ENCODE results near the gene POFUT2. TPM values are rescaled to one million over a fixed set of nuclear protein-coding genes. Genes with fewer than 3 reads are reported as not detected.

Gene POFUT2
- total RNA-seq, 1 donor from 2014 or later = 38.3 TPM

DNA sequence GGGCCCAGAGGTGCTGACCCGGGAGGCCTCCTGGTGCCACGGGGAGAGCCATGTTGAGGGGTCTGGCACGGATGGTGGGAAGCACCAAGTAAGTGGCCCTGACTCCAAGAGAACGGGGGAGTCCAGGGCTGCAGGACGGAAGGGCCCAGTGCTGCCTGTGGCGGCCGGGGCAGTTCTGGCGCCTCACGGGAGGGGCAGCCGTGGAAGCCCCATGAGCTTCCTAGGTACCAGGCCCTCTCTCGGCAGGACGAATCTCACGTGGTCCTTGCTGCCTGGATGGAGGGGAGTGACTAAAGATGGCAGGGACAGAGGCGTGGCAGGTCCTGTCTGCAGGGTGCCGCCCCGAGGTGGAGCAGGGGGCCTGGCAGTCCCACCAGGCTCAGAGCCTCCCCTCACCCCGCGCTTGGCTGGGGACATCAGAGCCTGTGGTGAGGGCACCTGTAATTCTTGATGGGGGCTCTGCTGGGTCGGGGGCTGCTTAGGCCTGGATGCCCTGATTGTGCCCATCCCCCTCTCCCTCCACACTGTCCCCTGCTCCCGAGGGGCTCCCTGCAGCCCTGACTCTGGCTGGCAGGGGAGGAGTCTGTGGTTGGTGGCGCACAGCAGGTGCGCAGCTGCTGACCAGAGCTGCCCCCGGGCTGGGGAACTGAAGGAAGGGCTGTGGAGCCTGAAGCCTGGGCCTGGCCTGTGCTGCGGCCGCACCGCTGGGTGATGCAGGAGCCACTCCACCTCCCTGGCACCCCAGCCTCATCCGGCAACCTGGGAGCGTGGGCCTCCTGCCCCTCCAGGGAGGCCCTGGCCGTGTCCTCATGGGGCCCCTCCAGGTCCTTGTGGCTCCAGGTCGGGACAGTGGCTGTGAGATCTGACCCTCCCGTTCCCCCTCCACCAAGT is 31.4 kb downstream of the POFUT2 start:
- H3K4me3 ChIP-seq = no peak overlapping the region
- TF ChIP-seq POLR2AphosphoS5 (IDR thresholded peaks at IDR 0.05; ENCODE audit: insufficient read depth in 1 of 2, low read depth in 1 of 2) (no peak), POLR2A (IDR thresholded peaks at IDR 0.05) (no peak)
- TF ChIP-seq, protein P1, sequence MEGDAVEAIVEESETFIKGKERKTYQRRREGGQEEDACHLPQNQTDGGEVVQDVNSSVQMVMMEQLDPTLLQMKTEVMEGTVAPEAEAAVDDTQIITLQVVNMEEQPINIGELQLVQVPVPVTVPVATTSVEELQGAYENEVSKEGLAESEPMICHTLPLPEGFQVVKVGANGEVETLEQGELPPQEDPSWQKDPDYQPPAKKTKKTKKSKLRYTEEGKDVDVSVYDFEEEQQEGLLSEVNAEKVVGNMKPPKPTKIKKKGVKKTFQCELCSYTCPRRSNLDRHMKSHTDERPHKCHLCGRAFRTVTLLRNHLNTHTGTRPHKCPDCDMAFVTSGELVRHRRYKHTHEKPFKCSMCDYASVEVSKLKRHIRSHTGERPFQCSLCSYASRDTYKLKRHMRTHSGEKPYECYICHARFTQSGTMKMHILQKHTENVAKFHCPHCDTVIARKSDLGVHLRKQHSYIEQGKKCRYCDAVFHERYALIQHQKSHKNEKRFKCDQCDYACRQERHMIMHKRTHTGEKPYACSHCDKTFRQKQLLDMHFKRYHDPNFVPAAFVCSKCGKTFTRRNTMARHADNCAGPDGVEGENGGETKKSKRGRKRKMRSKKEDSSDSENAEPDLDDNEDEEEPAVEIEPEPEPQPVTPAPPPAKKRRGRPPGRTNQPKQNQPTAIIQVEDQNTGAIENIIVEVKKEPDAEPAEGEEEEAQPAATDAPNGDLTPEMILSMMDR (IDR thresholded peaks at IDR 0.05) = no peak
- no peaks in the 10 kb centered on the region for H3K4me1 ChIP-seq
- H3K27me3 ChIP-seq = no peaks in the 10 kb centered on the region
- intact Hi-C loops (cut with DNase I) = no loop called here
- peak in 1 of 2 donors; percentile 75 for DNase-seq (ENCODE audit: extremely low spot score in 2 of 2)
- H3K36me3 ChIP-seq = no peaks in the 10 kb centered on the region
- no peak overlapping the region for H3K27ac ChIP-seq
- H3K9me3 ChIP-seq = no peaks in the 10 kb centered on the region

DNA sequence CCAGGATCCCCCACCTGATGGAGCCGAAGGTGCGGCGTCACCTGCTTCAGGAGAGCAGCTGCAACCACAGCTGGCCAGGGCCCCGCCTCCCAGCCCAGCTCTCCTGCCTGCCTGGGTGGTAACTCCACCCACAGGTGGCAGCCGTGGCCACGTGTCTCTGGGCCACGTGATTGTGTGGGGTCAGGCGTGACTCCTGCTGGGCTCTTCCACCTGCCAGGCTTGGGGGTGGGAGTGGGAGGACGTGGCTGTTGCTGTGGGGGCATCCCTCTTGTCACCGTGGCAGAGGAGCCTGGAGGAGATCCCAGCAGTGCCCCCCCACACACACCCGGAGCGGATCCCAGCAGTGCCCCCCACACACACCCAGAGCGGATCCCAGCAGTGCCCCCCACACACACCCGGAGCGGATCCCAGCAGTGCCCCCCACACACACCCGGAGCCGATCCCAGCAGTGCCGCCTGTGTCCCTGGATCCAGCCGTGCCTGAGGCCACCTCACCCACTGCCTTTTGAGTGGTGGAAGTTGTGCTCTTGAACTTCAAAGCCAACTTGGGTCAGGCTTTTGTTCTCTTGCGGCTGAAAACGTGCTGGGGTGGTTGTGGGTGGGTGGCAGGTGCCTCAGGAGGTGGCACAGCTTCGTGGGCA is 32.2 kb downstream of the POFUT2 start:
- Histone ChIP-seq H3K4me3 (no peak overlapping the region), H3K4me1 (no peaks in the 10 kb centered on the region), H3K27ac (no peak overlapping the region), H3K9me3 (no peaks in the 10 kb centered on the region), H3K27me3 (no peaks in the 10 kb centered on the region), H3K36me3 (no peaks in the 10 kb centered on the region)
- DNase-seq (ENCODE audit: extremely low spot score in 2 of 2) = peak in 1 of 2 donors; percentile 71
- intact Hi-C loops (cut with DNase I) = no loop called here
- TF ChIP-seq POLR2A (IDR thresholded peaks at IDR 0.05) (no peak), POLR2AphosphoS5 (IDR thresholded peaks at IDR 0.05; ENCODE audit: insufficient read depth in 1 of 2, low read depth in 1 of 2) (no peak)
- TF ChIP-seq, protein P1 (IDR thresholded peaks at IDR 0.05) = no peak

DNA sequence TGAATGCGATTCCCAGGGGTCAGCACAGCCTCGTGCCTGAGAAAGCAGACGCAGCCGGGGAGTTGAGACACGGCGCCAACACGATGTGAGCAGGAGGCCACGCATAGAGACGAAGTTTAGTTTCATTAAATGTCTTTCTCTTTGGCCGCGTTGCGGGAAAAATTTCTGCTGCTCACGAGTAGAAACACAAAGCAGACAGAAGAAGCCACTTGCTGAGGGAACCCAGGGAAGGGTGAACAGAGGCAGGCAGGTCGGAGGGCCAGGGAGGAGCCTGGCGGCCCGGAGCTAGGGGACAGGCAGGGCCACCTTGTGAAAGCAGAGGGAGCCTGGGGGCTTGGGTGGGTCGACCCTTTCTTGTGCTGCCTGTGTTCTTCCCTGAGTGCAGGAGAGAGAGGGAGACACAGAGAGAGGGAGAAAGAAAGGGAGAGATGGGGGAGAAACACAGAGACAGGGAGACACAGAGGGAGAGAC is 33.2 kb downstream of the POFUT2 start:
- H3K36me3 ChIP-seq = no peaks in the 10 kb centered on the region
- H3K9me3 ChIP-seq = no peaks in the 10 kb centered on the region
- peak in 1 of 2 donors; percentile 77 for DNase-seq (ENCODE audit: extremely low spot score in 2 of 2)
- H3K27me3 ChIP-seq = no peaks in the 10 kb centered on the region
- intact Hi-C loops (cut with DNase I) = no loop called here
- no peak overlapping the region for H3K27ac ChIP-seq
- no peak for TF ChIP-seq POLR2AphosphoS5 (IDR thresholded peaks at IDR 0.05; ENCODE audit: insufficient read depth in 1 of 2, low read depth in 1 of 2)
- TF ChIP-seq, protein P1 (IDR thresholded peaks at IDR 0.05) = no peak
- no peak overlapping the region for H3K4me3 ChIP-seq
- H3K4me1 ChIP-seq = no peaks in the 10 kb centered on the region

DNA sequence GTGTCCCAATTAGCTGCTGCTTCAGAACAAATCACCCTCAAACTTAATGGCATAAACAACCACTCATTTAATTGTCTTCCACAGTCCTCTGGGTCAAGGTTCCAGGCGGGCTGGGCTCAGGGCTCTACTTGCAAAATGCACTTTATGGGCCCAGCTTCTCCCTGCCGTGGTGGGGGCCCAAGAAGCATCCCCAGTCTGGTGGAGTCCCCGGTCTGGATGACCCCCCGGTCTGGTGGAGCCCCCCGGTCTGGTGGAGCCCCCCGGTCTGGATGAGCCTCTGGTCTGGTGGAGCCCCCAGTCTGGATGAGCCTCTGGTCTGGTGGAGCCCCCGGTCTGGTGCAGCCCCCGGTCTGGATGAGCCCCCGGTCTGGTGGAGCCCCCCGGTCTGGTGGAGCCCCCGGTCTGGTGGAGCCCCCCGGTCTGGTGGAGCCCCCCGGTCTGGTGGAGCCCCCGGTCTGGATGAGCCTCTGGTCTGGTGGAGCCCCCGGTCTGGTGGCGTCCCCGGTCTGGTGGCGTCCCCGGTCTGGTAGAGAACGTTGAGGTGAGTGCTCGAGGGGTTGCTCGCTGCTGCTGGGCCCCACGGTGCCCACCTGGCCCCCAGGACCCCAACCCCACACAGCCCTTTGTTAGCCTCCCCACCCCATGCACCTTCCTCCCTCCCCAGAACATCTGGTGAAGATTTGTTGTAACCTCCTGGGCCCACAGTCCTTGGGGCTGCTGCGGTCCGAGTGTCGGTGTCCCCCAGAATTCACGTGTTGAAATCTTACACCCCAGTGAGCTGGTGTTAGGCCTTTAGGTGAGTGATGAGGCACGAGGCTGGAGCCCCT is 33.8 kb downstream of the POFUT2 start:
- DNase-seq (ENCODE audit: extremely low spot score in 2 of 2) = no peak
- intact Hi-C loops (cut with DNase I) = no loop called here
- no peak overlapping the region for H3K27ac ChIP-seq
- H3K4me3 ChIP-seq = no peak overlapping the region
- H3K9me3 ChIP-seq = no peaks in the 10 kb centered on the region
- no peaks in the 10 kb centered on the region for H3K27me3 ChIP-seq
- no peaks in the 10 kb centered on the region for H3K36me3 ChIP-seq
- TF ChIP-seq POLR2AphosphoS5 (IDR thresholded peaks at IDR 0.05; ENCODE audit: insufficient read depth in 1 of 2, low read depth in 1 of 2) (no peak), POLR2A (IDR thresholded peaks at IDR 0.05) (no peak)
- TF ChIP-seq, protein P1 (IDR thresholded peaks at IDR 0.05) = no peak
- H3K4me1 ChIP-seq = no peaks in the 10 kb centered on the region
